ENCODE results near the gene ASCL2.

The ASCL2 gene

GRCh38 chr11:2272228-2272945, 2.0 kb upstream of the ASCL2 start:
- DNase-seq (ENCODE audit: low read depth) = no peak

GRCh38 chr11:2271327-2272227, 1.2 kb upstream of the ASCL2 start:
- DNase-seq (ENCODE audit: low read depth) = no peak

GRCh38 chr11:2271077-2271326, 614 bp upstream of the ASCL2 start:
- peak; percentile 68 for DNase-seq (ENCODE audit: low read depth)

- no peak for DNase-seq (ENCODE audit: low read depth)
Observed at GRCh38 chr11:2269601-2270321, 627 bp downstream of the ASCL2 start.

GRCh38 chr11:2268729-2269600, 1.4 kb downstream of the ASCL2 start:
- peak; percentile 87 for DNase-seq (ENCODE audit: low read depth)

GRCh38 chr11:2267851-2268728, 2.3 kb downstream of the ASCL2 start:
- DNase-seq (ENCODE audit: low read depth) = no peak

GRCh38 chr11:2267306-2267850, 3.0 kb downstream of the ASCL2 start:
- no peak for DNase-seq (ENCODE audit: low read depth)

GRCh38 chr11:2266586-2267305, 3.6 kb downstream of the ASCL2 start:
- no peak for DNase-seq (ENCODE audit: low read depth)

GRCh38 chr11:2265854-2266585, 4.4 kb downstream of the ASCL2 start:
- DNase-seq (ENCODE audit: low read depth) = no peak

- no peak for DNase-seq (ENCODE audit: low read depth)
Observed at GRCh38 chr11:2265396-2265795, 5.0 kb downstream of the ASCL2 start.

GRCh38 chr11:2264366-2265053, 5.9 kb downstream of the ASCL2 start:
- no peak for DNase-seq (ENCODE audit: low read depth)

- no peak for DNase-seq (ENCODE audit: low read depth)
Observed at GRCh38 chr11:2263724-2264360, 6.5 kb downstream of the ASCL2 start.

GRCh38 chr11:2263071-2263565, 7.3 kb downstream of the ASCL2 start:
- DNase-seq (ENCODE audit: low read depth) = no peak

GRCh38 chr11:2262301-2263070, 7.9 kb downstream of the ASCL2 start:
- DNase-seq (ENCODE audit: low read depth) = no peak

- no peak for DNase-seq (ENCODE audit: low read depth)
Observed at GRCh38 chr11:2261436-2262230, 8.8 kb downstream of the ASCL2 start.

All from stimulated activated CD4-positive, alpha-beta T cell treated with anti-CD3 and anti-CD28 coated beads, Interleukin-2, amount 100 ng/mL, for 4 hours (primary cell).